HFFc6 (cell line): Measurements from ENCODE around the gene TNXB. TPM values are rescaled to one million over a fixed set of nuclear protein-coding genes. Genes with fewer than 3 reads are reported as not detected.
"Not testable (repeated sequence)": the region's sequence is repeated elsewhere in the genome, so short reads cannot be mapped to it uniquely, and the experiment has no call there.

ENCODE experiments used
- DNase-seq: peaks from one replicate; pipeline ENCODE4 v3.0.0-alpha.2; 2018
- H3K27ac Mint-ChIP-seq: 2 replicates; pipeline ENCODE4 v1.8.0; 2020; ENCODE audit warnings: mild to moderate bottlenecking, mixed read lengths
- H3K27me3 Mint-ChIP-seq: 2 replicates; pipeline ENCODE4 v1.8.0; 2021; ENCODE audit warnings: mild to moderate bottlenecking, moderate library complexity, mixed read lengths; ENCODE audit not compliant: insufficient read depth
- H3K36me3 Mint-ChIP-seq: 2 replicates; pipeline ENCODE4 v1.8.0; 2021; ENCODE audit warnings: low read depth, mixed read lengths
- H3K4me1 Mint-ChIP-seq: 2 replicates; pipeline ENCODE4 v1.8.0; 2020; ENCODE audit warnings: low read depth, mixed read lengths
- H3K4me3 Mint-ChIP-seq: 2 replicates; pipeline ENCODE4 v1.8.0; 2020; ENCODE audit warnings: mild to moderate bottlenecking, moderate library complexity, mixed read lengths
- H3K9me3 Mint-ChIP-seq: 2 replicates; pipeline ENCODE4 v1.8.0; 2020; ENCODE audit warnings: mild to moderate bottlenecking, mixed read lengths
- total RNA-seq, 6 experiments: library from RNA; stranded (reverse); fragmentation: NEBNext Ultra II Directional; extraction: Animal tissue kit (Norgen Biotek cat#: 25700); gene quantifications; 2 replicates in 1 of 6; 3 replicates in 5 of 6; pipeline ENCODE4 v1.2.3, GENCODE V29; 2021
- TF ChIP-seq, protein P1 (sequence below): fragments of 200-600 bp; sonication (generic); IDR thresholded peaks from 2 replicates; pipeline ENCODE4 v1.5.0; 2021; ENCODE audit warnings: antibody characterized with exemption, mild to moderate bottlenecking

The TNXB gene
- total RNA-seq, 6 experiments from 2014 or later = 0.28 to 1.4 (median 0.83) TPM

GRCh38 chr6:32064706-32065105 lies 44.4 kb downstream of the TNXB start:
- peaks cover 9% of the 10 kb centered on the region for H3K27me3 Mint-ChIP-seq
- no peaks in the 10 kb centered on the region for H3K36me3 Mint-ChIP-seq
- no peaks in the 10 kb centered on the region for H3K9me3 Mint-ChIP-seq

GRCh38 chr6:32060966-32061655 lies 48.0 kb downstream of the TNXB start:
- H3K27me3 Mint-ChIP-seq = peaks cover 13% of the 10 kb centered on the region
- no peaks in the 10 kb centered on the region for H3K36me3 Mint-ChIP-seq
- TF ChIP-seq, protein P1, sequence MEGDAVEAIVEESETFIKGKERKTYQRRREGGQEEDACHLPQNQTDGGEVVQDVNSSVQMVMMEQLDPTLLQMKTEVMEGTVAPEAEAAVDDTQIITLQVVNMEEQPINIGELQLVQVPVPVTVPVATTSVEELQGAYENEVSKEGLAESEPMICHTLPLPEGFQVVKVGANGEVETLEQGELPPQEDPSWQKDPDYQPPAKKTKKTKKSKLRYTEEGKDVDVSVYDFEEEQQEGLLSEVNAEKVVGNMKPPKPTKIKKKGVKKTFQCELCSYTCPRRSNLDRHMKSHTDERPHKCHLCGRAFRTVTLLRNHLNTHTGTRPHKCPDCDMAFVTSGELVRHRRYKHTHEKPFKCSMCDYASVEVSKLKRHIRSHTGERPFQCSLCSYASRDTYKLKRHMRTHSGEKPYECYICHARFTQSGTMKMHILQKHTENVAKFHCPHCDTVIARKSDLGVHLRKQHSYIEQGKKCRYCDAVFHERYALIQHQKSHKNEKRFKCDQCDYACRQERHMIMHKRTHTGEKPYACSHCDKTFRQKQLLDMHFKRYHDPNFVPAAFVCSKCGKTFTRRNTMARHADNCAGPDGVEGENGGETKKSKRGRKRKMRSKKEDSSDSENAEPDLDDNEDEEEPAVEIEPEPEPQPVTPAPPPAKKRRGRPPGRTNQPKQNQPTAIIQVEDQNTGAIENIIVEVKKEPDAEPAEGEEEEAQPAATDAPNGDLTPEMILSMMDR = no peak; the same call in 1 of the 2 replicates
- H3K27ac Mint-ChIP-seq = no peak overlapping the region
- no peak for DNase-seq
- H3K4me1 Mint-ChIP-seq = no peaks in the 10 kb centered on the region
- H3K4me3 Mint-ChIP-seq = no peak overlapping the region
- no peaks in the 10 kb centered on the region for H3K9me3 Mint-ChIP-seq

More at GRCh38 chr6:32064706-32065105, 44.4 kb downstream of the TNXB start:
- no peak for DNase-seq
- Mint-ChIP-seq H3K4me1 (no peaks in the 10 kb centered on the region), H3K4me3 (no peak overlapping the region), H3K27ac (no peak overlapping the region)
- TF ChIP-seq, protein P1 = no peak

DNA sequence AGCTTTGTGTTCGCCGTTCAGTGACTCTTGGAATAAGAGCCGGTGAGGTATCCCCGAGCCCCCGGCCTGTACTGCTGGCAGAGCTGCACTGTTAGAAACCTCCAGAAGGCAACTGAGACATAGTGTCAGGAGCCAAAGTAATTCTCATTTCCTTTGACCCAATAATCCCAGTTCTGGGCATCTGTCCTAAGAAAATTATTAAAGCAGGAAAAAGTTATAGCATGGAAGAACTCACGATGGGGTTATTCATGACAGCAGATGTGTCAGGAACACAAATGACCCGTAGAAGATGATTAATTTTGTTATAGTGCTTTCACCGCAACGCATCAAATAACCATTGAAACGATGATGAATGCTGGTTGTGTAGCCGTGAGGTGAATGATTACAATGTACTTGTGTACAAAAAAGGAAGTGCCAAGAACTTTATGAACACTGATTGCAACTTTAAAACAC lies 50.6 kb downstream of the TNXB start:
- no peak for DNase-seq
- Mint-ChIP-seq H3K27me3 (peaks cover 22% of the 10 kb centered on the region), H3K4me1 (no peaks in the 10 kb centered on the region), H3K9me3 (no peaks in the 10 kb centered on the region), H3K36me3 (no peaks in the 10 kb centered on the region), H3K27ac (no peak overlapping the region), H3K4me3 (no peak overlapping the region)
- TF ChIP-seq, protein P1 = no peak

- no peaks in the 10 kb centered on the region for H3K36me3 Mint-ChIP-seq
- H3K9me3 Mint-ChIP-seq = no peaks in the 10 kb centered on the region
- H3K4me1 Mint-ChIP-seq = no peaks in the 10 kb centered on the region
- TF ChIP-seq, protein P1 = no peak
- no peak overlapping the region for H3K4me3 Mint-ChIP-seq
- H3K27ac Mint-ChIP-seq = no peak overlapping the region
- no peak for DNase-seq
- H3K27me3 Mint-ChIP-seq = peaks cover 22% of the 10 kb centered on the region
Observed at GRCh38 chr6:32057966-32058365, 51.2 kb downstream of the TNXB start.

GRCh38 chr6:32056254-32056653 lies 52.9 kb downstream of the TNXB start:
- TF ChIP-seq, protein P1 = no peak

GRCh38 chr6:32055756-32056155 lies 53.4 kb downstream of the TNXB start:
- H3K4me3 Mint-ChIP-seq, H3K4me1 Mint-ChIP-seq, DNase-seq, H3K27ac Mint-ChIP-seq, H3K36me3 Mint-ChIP-seq, H3K9me3 Mint-ChIP-seq: not testable (repeated sequence)
- peaks cover 33% of the 10 kb centered on the region for H3K27me3 Mint-ChIP-seq

More at GRCh38 chr6:32056254-32056653, 52.9 kb downstream of the TNXB start:
- Mint-ChIP-seq H3K9me3 (no peaks in the 10 kb centered on the region), H3K4me3 (no peak overlapping the region), H3K27me3 (peaks cover 28% of the 10 kb centered on the region), H3K27ac (no peak overlapping the region), H3K4me1 (no peaks in the 10 kb centered on the region), H3K36me3 (no peaks in the 10 kb centered on the region)
- DNase-seq = no peak

GRCh38 chr6:32053314-32053713 lies 55.8 kb downstream of the TNXB start:
- H3K9me3 Mint-ChIP-seq, H3K4me1 Mint-ChIP-seq, H3K36me3 Mint-ChIP-seq, DNase-seq, H3K4me3 Mint-ChIP-seq, H3K27ac Mint-ChIP-seq: not testable (repeated sequence)
- H3K27me3 Mint-ChIP-seq = peaks cover 35% of the 10 kb centered on the region

GRCh38 chr6:32052626-32053025 lies 56.5 kb downstream of the TNXB start:
- not testable (repeated sequence) for H3K4me1 Mint-ChIP-seq, H3K27ac Mint-ChIP-seq, H3K36me3 Mint-ChIP-seq, DNase-seq, H3K9me3 Mint-ChIP-seq, H3K4me3 Mint-ChIP-seq
- H3K27me3 Mint-ChIP-seq = peaks cover 31% of the 10 kb centered on the region
